IPS DF 6.9 (cell line): ENCODE results near the gene NCL.
A peak's percentile ranks its signal among the peaks of the same experiment; 100 is the strongest.
"Not testable (repeated sequence)": the region's sequence is repeated elsewhere in the genome, so short reads cannot be mapped to it uniquely, and the experiment has no call there.

Source experiments
- DNase-seq: peaks from one replicate; pipeline ENCODE4 v3.0.0-alpha.2; 2013; ENCODE audit warnings: low read depth, low spot score
- H3K27ac ChIP-seq: one replicate; pipeline ENCODE4 v1.5.1; 2013; ENCODE audit warnings: low read length, control low read depth
- H3K27me3 ChIP-seq: 2 replicates; pipeline ENCODE4 v1.6.1; 2013; ENCODE audit warnings: mild to moderate bottlenecking, low read length; ENCODE audit not compliant: control insufficient read depth, insufficient read depth
- H3K36me3 ChIP-seq: 2 replicates; pipeline ENCODE4 v1.6.1; 2013; ENCODE audit warnings: low read length; ENCODE audit not compliant: control insufficient read depth, insufficient read depth
- H3K4me1 ChIP-seq: 2 replicates; pipeline ENCODE4 v1.6.1; 2013; ENCODE audit warnings: low read length; ENCODE audit not compliant: control insufficient read depth, insufficient read depth
- H3K4me3 ChIP-seq: 2 replicates; pipeline ENCODE4 v1.5.1; 2013; ENCODE audit warnings: mild to moderate bottlenecking, low read length
- H3K9me3 ChIP-seq: 2 replicates; pipeline ENCODE4 v1.6.1; 2013; ENCODE audit warnings: low read length, inconsistent platforms; ENCODE audit not compliant: control insufficient read depth, insufficient read depth
- WGBS: extraction: QIAGEN DNeasy Blood & Tissue Kit; methylation state at CpG from one replicate; pipeline ENCODE4 v1.1.7; 2013; ENCODE audit warnings: mixed read lengths, missing lambda C conversion rate; ENCODE audit not compliant: insufficient read length, insufficient coverage; 5-methylcytosine and 5-hydroxymethylcytosine counted together

NCL gene

DNA sequence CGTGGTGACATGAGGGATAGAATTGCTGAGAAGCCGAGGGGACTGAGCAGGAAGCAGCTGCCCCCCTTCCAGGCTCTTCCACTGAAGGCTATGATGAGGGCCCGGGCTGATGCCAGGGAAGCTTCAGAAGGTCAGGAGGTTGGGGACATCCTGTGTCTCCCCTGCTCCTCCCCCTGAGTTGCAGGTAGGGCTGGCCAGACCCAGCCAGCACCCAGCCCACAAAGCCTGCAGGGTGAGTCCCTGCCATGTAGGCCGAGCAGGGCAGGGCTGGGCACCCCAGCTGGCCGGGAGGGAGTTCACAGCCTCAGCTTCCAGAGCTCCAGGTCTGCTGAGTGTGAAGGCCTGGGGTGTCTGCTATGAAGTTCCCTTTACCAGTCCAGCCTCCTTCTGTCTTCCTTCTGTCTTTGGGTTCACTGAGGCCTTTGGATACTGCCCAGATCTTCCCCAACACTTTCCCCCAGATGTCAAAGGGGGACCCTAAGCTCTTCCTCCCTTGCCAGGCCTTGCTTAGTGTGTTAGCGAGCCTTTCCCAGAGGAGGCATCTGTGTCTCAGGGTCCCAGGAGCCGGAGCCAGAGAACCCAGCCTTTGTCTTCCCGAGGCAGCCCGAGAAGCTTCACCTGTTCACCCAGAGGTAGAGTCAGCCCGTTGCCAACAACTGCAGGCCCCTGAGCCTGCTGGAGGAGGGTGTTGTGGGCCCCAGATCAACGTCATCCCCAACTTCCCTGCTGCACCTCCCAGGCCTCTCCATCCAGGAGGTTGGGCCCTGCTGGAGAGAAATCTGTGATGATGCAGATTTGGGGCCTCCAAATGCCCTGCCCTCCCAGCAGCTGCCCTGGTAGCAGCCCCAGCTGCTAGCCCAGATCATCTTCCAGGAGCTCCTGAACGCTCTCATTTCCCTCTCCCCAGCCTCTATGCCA, 3.6 kb upstream of the NCL start:
- no peak for DNase-seq
- no peaks in the 10 kb centered on the region for H3K27me3 ChIP-seq
- H3K36me3 ChIP-seq = peaks cover under 1% of the 10 kb centered on the region; the same call in 1 of the 2 replicates
- no peak overlapping the region for H3K27ac ChIP-seq
- H3K4me3 ChIP-seq = no peak overlapping the region
- no CpG with 5 or more reads among the region's 12 CpGs for WGBS
- no peaks in the 10 kb centered on the region for H3K9me3 ChIP-seq
- H3K4me1 ChIP-seq = no peaks in the 10 kb centered on the region

DNA sequence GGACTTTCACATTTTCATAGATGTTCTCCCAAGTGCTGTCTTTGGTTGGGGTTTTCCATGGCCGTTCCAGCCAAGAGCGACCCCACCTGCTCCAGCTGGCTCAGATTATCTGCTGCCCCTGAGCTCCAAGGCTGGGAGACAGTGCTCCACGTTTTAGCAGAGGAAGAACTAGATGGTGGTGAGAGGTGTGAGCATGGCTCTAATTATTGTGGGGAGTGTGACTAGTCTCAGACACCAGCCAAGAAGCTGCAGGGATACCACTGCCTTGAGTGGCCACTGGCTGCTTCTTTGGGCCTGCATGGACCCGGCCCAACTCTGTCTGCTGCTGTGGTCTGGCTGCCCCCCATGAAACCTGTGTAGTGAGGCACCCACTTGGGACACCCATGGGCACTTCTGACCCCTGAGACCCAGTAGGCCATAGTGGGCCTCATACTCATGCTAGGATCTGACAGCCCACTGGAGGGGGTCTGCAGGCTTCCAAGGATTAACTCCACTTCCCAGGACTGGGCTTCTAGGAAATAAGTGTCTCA, 2.8 kb upstream of the NCL start:
- Histone ChIP-seq H3K36me3 (peaks cover 6% of the 10 kb centered on the region; the same call in 1 of the 2 replicates), H3K27ac (no peak overlapping the region), H3K4me3 (no peak overlapping the region), H3K4me1 (no peaks in the 10 kb centered on the region), H3K27me3 (no peaks in the 10 kb centered on the region), H3K9me3 (no peaks in the 10 kb centered on the region)
- WGBS = no CpG with 5 or more reads among the region's 4 CpGs
- no peak for DNase-seq

DNA sequence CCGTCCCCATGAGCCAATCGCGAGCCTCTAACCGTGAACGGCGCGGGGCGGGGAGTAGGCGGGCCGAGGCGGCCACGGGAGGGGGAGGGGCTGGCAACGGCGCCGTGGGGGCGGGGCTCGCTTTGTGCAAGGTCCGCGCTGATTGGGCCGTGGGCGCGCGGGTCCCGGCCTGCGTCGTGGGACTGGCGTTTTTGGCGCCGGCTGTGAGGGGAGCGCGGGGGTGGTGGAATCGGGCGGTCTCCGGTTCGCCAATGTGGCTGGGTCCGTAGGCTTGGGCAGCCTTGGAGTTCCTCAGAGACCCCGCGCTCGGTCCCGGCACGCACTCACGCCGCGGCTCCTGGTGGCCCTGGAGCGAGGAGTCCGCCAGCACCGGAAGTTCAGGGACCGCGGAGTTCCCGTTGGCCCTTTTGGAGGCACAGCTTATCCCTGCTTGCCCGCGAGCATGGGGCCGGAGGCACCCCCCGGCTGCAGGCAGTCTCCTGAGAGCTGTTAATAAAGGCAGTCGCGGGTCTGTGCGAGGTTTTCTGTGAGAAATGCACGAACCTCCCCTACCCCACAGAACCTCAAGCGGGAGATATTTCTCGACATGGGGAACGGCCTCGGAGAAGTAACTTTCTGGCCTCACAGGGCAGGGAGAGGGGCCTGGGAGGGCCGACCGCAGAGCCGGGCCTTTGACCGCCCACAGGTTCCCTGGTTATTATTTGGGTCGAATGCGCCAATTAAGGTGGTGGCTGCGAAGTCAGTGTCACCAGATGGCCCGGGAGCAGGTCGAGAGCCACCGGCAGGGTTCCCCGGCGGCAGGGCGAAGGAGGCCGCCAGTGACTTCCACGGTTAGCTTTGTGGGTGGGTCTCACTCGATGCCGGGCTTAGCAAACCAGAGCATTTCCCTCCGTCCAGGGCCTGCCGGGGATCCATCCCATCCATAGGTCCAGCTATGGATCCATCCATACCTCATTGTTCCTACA, 574 bp upstream of the NCL start:
- H3K27me3 ChIP-seq = no peaks in the 10 kb centered on the region
- H3K9me3 ChIP-seq = no peaks in the 10 kb centered on the region
- no CpG with 5 or more reads among the region's 81 CpGs for WGBS

DNA sequence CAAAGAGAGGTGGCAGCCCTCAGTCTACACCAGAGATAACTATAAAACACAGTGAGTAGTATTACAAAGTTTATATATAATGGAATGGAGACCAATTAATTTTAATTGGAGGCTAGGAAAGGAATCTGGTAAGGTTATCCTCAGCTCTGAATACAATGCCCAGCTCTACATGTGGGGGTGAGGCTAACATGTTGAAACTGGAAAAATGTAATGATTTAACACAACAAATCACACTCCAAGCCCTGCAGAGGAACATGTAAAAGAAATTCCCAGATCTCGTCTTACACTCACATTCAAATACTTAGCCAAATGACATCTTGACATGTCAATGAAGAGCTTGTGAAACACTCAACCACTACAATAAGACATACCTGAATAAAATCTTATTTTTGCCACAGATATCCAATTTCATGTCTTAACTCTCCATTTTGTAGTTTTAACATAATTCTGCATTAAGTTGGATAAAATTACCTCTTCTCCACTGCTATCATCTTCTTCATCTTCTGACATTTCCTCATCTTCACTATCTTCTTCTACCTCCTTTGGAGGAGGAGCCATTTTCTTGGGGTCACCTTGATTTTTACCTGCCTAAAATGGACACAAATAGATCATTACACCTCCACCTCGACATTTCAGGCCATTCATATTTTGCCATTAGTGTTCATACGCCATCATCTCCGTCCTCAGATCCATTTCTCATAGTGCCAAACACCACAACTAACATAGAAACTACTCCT, 1.4 kb downstream of the NCL start:
- no peak for DNase-seq
- H3K4me3 ChIP-seq = peak overlapping the region; percentile 95; the same call in 1 of the 2 replicates

More for the DNA sequence above, 574 bp upstream of the NCL start:
- Histone ChIP-seq H3K36me3 (peaks cover 26% of the 10 kb centered on the region), H3K27ac (no peak overlapping the region), H3K4me1 (no peaks in the 10 kb centered on the region), H3K4me3 (peak overlapping the region; percentile 95)
- DNase-seq = peak; percentile 89

DNA sequence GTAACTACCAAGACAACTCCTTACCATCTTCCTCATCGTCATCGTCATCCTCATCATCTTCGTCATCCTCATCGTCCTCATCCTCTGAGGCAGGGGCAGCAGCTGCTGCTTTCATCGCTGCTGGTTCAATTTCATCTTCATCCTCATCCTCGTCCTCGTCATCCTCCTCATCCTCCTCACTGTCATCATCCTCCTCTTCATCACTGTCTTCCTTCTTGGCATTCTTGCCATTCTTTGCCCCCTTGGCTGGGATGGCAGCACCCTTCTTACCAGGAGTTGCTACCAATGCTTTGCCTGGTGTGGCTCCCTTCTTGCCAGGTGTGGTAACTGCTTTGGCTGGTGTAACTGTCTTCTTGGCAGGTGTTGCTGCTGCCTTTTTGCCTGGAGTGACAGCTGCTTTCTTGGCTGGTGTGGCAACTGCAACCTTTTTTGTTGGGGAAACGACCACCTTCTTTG, 2.7 kb downstream of the NCL start:
- DNase-seq = no peak
- H3K4me3 ChIP-seq = no peak overlapping the region
- no peak overlapping the region for H3K27ac ChIP-seq
- WGBS = 100% methylated on average over 6 of the region's 8 CpGs
- no peaks in the 10 kb centered on the region for H3K4me1 ChIP-seq
- peaks cover 45% of the 10 kb centered on the region for H3K36me3 ChIP-seq
- no peaks in the 10 kb centered on the region for H3K27me3 ChIP-seq
- H3K9me3 ChIP-seq = no peaks in the 10 kb centered on the region

More for the DNA sequence above, 1.4 kb downstream of the NCL start:
- WGBS = no CpG with 5 or more reads among the region's 4 CpGs
- H3K36me3 ChIP-seq = peaks cover 37% of the 10 kb centered on the region
- H3K27me3 ChIP-seq = no peaks in the 10 kb centered on the region
- H3K4me1 ChIP-seq = no peaks in the 10 kb centered on the region
- H3K9me3 ChIP-seq = no peaks in the 10 kb centered on the region
- no peak overlapping the region for H3K27ac ChIP-seq

DNA sequence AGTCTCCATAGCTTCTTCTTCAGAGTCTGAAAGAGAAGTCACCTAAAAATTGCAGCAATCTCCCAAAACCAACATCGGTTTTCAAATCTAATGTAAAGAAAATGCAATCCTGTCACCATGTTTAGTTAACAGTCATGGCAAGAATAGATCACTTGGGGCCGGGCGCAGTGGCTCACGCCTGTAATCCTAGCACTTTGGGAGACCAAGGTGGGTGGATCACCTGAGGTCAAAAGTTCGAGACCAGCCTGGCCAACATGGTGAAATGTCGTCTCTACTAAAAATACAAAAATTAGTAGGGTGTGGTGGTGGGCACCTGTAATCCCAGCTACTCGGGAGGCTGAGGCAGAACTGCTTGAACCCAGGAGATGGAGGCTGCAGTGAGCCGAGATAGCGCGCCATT, 3.4 kb downstream of the NCL start:
- H3K4me3 ChIP-seq = not testable (repeated sequence)

DNA sequence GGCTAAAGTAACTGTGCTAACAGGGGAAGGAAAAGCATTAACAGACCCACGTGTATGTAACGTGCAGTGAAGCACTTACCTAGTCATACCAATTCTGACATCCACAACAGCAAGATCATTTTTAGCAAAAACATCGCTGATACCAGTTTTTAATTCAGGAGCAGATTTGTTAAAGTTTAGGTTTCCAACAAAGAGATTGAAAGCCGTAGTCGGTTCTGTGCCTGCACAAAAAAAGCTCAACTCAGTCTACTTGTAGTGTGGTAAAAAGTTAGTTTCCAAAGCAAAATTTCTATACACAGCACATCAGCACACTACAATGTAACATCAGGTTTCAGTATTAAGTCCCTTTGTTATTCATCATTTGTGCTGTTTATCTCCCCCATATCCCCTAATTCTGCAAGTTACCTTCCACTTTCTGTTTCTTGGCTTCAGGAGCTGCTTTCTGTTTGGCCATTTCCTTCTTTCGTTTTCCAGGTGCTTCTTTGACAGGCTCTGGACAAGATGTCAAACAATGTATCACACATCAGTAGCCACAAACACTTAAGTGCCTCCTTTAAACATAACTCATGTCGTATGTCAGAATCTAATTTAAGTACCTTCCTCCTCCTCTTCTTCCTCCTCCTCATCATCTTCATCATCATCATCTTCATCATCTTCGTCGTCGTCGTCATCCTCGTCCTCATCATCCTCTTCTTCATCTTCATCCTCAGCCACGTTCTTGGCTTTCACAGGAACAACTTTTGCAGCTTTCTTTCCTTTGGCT, 4.0 kb downstream of the NCL start:
- H3K4me3 ChIP-seq = no peak overlapping the region
- H3K36me3 ChIP-seq = peaks cover 58% of the 10 kb centered on the region
- WGBS = 100% methylated on average over 7 of the region's 13 CpGs
- no peak overlapping the region for H3K27ac ChIP-seq
- H3K27me3 ChIP-seq = no peaks in the 10 kb centered on the region
- H3K4me1 ChIP-seq = no peaks in the 10 kb centered on the region
- DNase-seq = no peak
- no peaks in the 10 kb centered on the region for H3K9me3 ChIP-seq

More for the DNA sequence above, 3.4 kb downstream of the NCL start:
- DNase-seq, H3K9me3 ChIP-seq, H3K4me1 ChIP-seq, H3K27me3 ChIP-seq, H3K27ac ChIP-seq: not testable (repeated sequence)
- peaks cover 52% of the 10 kb centered on the region for H3K36me3 ChIP-seq
- WGBS = no CpG with 5 or more reads among the region's 10 CpGs

DNA sequence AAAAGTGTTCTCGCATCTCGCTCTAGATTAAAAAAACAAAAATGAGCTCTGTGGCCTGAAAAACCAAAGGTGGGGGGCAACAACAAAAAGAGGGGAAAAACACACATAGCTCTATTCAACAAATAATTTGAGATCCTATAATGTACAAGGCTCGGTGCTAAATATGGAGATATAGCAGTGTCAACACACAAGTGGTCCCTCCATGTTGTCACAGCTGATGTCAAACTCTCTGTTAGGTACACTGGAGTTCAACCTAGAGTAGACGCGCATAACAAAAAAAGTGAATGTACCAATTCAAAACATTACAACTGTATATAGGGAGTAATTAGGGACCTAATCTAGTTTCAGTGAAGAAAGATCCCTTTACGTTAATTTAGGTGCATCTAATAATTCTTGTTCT, 5.9 kb downstream of the NCL start:
- Histone ChIP-seq H3K27me3 (no peaks in the 10 kb centered on the region), H3K9me3 (no peaks in the 10 kb centered on the region), H3K4me1 (no peaks in the 10 kb centered on the region), H3K4me3 (no peak overlapping the region), H3K27ac (no peak overlapping the region), H3K36me3 (peaks cover 73% of the 10 kb centered on the region)
- DNase-seq = no peak
- WGBS = no CpG with 5 or more reads among the region's 6 CpGs

DNA sequence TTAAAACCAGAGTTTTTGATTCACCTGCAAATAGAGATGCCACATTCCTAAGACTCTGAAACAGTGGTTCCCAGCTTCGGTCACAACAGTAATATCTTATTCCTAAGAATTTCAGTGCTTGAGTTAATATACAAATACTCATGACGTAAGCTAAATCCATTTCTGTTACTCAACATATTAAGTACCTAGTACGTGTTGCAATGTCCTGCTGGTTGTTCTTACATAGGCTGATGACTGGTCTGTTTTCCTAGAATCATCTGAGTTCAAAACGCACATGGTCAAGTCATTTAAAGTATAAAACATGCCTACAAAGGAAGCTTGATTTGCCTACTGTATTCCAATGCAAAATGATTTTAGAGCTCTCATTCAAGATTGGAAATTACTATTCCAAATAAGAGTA, 7.2 kb downstream of the NCL start:
- WGBS = no CpG with 5 or more reads among the region's 4 CpGs
- Histone ChIP-seq H3K36me3 (peaks cover 68% of the 10 kb centered on the region), H3K9me3 (no peaks in the 10 kb centered on the region), H3K4me1 (no peaks in the 10 kb centered on the region), H3K27ac (no peak overlapping the region), H3K27me3 (no peaks in the 10 kb centered on the region), H3K4me3 (no peak overlapping the region)
- no peak for DNase-seq
